ENCODE results near the gene DHRS4.
"Not testable (repeated sequence)": the region's sequence is repeated elsewhere in the genome, so short reads cannot be mapped to it uniquely, and the experiment has no call there.

Gene DHRS4

GRCh38 chr14:23953116-23953463, 480 bp upstream of the DHRS4 start:
- DNase-seq (ENCODE audit: low spot score in 2 of 2); H3K27me3 Mint-ChIP-seq; H3K9me3 Mint-ChIP-seq; ATAC-seq (ENCODE audit: low read depth); H3K36me3 Mint-ChIP-seq: not testable (repeated sequence)
- peak overlapping the region; percentile 100 for H3K4me3 Mint-ChIP-seq
- H3K4me1 Mint-ChIP-seq, result peaks cover 21% of the 10 kb centered on the region
- H3K27ac Mint-ChIP-seq, result peak overlapping the region; percentile 11

- not testable (repeated sequence) for DNase-seq (ENCODE audit: low spot score in 2 of 2); H3K27me3 Mint-ChIP-seq; H3K36me3 Mint-ChIP-seq; H3K9me3 Mint-ChIP-seq
- peak; percentile 5 for ATAC-seq (ENCODE audit: low read depth)
- Mint-ChIP-seq H3K4me3 (peak overlapping the region; percentile 100), H3K4me1 (peaks cover 21% of the 10 kb centered on the region), H3K27ac (peak overlapping the region; percentile 82)
Observed at GRCh38 chr14:23954279-23954614, 677 bp downstream of the DHRS4 start.

- H3K4me3 Mint-ChIP-seq; DNase-seq (ENCODE audit: low spot score in 2 of 2); H3K27ac Mint-ChIP-seq; H3K36me3 Mint-ChIP-seq; ATAC-seq (ENCODE audit: low read depth); H3K27me3 Mint-ChIP-seq; H3K9me3 Mint-ChIP-seq: not testable (repeated sequence)
- H3K4me1 Mint-ChIP-seq, result peaks cover 21% of the 10 kb centered on the region
Observed at GRCh38 chr14:23954965-23955364, 1.4 kb downstream of the DHRS4 start.

DNA sequence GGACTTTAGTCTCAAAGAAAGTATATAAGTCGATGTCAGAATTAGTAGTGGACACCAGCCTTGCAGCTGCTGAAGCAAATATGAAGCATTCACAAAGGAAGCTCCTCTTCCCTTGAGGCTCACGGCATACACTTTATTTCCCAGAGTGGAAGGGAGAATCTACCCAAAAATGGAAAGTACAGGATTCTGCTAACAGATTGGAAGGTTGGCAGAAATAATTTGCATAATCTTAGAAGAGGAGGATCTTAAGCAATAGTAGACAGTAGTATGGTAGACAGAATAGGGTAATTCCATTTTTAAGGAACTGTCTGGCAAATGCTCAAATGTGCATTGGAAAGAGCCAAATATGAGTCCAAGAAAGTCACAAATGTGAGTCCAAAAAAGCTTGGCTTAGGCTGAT, 2.2 kb downstream of the DHRS4 start:
- DNase-seq (ENCODE audit: low spot score in 2 of 2); H3K27me3 Mint-ChIP-seq; H3K4me3 Mint-ChIP-seq; ATAC-seq (ENCODE audit: low read depth); H3K27ac Mint-ChIP-seq; H3K9me3 Mint-ChIP-seq; H3K36me3 Mint-ChIP-seq: not testable (repeated sequence)
- peaks cover 21% of the 10 kb centered on the region for H3K4me1 Mint-ChIP-seq

- H3K27ac Mint-ChIP-seq; H3K9me3 Mint-ChIP-seq; H3K27me3 Mint-ChIP-seq; H3K4me3 Mint-ChIP-seq; H3K36me3 Mint-ChIP-seq; ATAC-seq (ENCODE audit: low read depth); DNase-seq (ENCODE audit: low spot score in 2 of 2); H3K4me1 Mint-ChIP-seq: not testable (repeated sequence)
Observed at GRCh38 chr14:23957913-23958569, 4.5 kb downstream of the DHRS4 start.

GRCh38 chr14:23960899-23961298, 7.3 kb downstream of the DHRS4 start:
- not testable (repeated sequence) for H3K36me3 Mint-ChIP-seq; H3K4me3 Mint-ChIP-seq; ATAC-seq (ENCODE audit: low read depth); DNase-seq (ENCODE audit: low spot score in 2 of 2); H3K27me3 Mint-ChIP-seq; H3K4me1 Mint-ChIP-seq; H3K27ac Mint-ChIP-seq; H3K9me3 Mint-ChIP-seq

- DNase-seq (ENCODE audit: low spot score in 2 of 2); H3K36me3 Mint-ChIP-seq; H3K4me1 Mint-ChIP-seq; H3K27me3 Mint-ChIP-seq; H3K4me3 Mint-ChIP-seq; ATAC-seq (ENCODE audit: low read depth); H3K9me3 Mint-ChIP-seq; H3K27ac Mint-ChIP-seq: not testable (repeated sequence)
Observed at GRCh38 chr14:23961704-23962103, 8.1 kb downstream of the DHRS4 start.

- H3K4me3 Mint-ChIP-seq; H3K36me3 Mint-ChIP-seq; H3K9me3 Mint-ChIP-seq; H3K27ac Mint-ChIP-seq; H3K4me1 Mint-ChIP-seq; ATAC-seq (ENCODE audit: low read depth); DNase-seq (ENCODE audit: low spot score in 2 of 2); H3K27me3 Mint-ChIP-seq: not testable (repeated sequence)
Observed at GRCh38 chr14:23969130-23969480, 15.5 kb downstream of the DHRS4 start.

DNA sequence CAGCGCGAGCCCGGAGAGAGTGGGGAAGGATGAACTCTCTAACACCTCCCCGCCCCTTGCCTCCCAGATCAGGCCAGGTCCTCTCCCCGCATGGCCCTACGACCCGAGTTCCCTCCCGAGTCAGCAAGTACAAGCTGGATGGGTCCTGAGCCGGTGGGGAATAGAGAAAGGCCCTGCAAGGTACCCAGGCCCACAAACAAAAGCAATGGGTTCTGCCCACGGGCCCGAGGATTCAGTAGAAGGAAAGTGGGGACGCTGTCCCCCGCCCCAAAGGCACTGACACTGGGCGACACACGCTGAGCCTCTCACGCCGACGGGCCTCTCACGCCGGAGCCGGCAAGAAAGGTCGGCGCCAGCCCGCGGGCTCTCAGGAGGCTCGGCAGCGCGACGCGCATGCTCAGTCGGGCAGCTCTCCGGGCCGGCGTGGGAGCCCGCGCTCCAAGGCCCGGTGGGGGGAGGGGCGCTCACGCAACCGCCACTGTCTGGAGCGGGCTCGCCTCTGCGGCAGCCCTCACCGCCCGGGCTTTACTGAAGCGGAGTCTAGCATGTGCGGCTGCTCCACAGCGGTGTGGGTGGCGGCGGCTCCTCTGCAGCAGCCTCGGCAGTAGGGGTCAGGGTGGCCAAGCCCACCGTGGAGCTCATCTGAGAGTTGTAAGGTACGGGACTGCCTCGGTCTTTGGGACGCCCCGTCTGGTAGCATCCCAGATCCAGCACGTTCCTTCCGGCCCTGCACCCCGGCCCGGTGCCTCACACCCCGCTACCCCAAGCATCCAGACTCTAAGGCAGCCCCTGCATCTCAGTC, 16.1 kb downstream of the DHRS4 start:
- ATAC-seq (ENCODE audit: low read depth) (peak; percentile 75), DNase-seq (ENCODE audit: low spot score in 2 of 2) (peak; percentile 23 to 42)
- not testable (repeated sequence) for H3K27ac Mint-ChIP-seq, H3K36me3 Mint-ChIP-seq, H3K9me3 Mint-ChIP-seq, H3K27me3 Mint-ChIP-seq
- Mint-ChIP-seq H3K4me1 (peaks cover 10% of the 10 kb centered on the region), H3K4me3 (peak overlapping the region; percentile 14)

- not testable (repeated sequence) for DNase-seq (ENCODE audit: low spot score in 2 of 2); H3K4me3 Mint-ChIP-seq; H3K36me3 Mint-ChIP-seq; H3K27me3 Mint-ChIP-seq; H3K27ac Mint-ChIP-seq; H3K9me3 Mint-ChIP-seq
- ATAC-seq (ENCODE audit: low read depth), result peak; percentile 25
- peaks cover 14% of the 10 kb centered on the region for H3K4me1 Mint-ChIP-seq
Observed at GRCh38 chr14:23970283-23970659, 16.7 kb downstream of the DHRS4 start.

DNA sequence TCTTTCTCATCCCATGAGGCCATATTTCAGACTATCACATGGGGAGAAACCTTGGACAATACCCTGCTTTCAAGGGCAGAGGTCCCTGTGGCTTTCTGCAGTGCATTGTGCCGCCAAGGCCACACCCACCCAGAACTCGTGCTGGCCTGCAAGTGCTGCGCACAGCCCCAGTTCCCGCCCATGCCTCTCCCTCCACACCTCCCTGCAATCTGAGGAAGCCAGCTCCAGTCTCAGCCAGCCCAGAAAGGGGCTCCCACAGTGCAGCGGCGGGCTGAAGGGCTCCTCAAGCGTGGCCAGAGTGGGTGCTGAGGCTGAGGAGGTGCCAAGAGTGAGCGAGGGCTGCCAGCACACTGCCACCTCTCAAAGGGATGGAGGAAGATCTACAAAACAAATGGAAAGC, 19.6 kb downstream of the DHRS4 start:
- not testable (repeated sequence) for H3K27me3 Mint-ChIP-seq; H3K4me3 Mint-ChIP-seq; H3K36me3 Mint-ChIP-seq; H3K9me3 Mint-ChIP-seq; ATAC-seq (ENCODE audit: low read depth); DNase-seq (ENCODE audit: low spot score in 2 of 2); H3K27ac Mint-ChIP-seq
- H3K4me1 Mint-ChIP-seq, result peaks cover 10% of the 10 kb centered on the region

DNA sequence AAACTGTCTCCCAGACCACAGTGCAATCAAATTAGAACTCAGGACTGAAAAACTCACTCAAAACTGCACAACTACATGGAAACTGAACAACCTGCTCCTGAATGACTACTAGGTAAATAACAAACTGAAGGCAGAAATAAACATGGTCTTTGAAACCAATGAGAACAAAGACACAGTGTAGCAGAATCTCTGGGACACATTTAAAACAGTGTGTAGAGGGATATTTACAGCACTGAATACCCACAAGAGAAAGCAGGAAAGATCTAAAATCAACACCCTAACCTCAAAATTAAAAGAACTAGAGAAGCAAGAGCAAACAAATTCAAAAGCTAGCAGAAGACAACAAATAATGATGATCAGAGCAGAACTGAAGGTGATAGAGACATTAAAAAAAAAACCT, 20.5 kb downstream of the DHRS4 start:
- DNase-seq (ENCODE audit: low spot score in 2 of 2); H3K27ac Mint-ChIP-seq; H3K27me3 Mint-ChIP-seq; H3K9me3 Mint-ChIP-seq; H3K4me3 Mint-ChIP-seq; H3K36me3 Mint-ChIP-seq; ATAC-seq (ENCODE audit: low read depth): not testable (repeated sequence)
- peaks cover 10% of the 10 kb centered on the region for H3K4me1 Mint-ChIP-seq

DNA sequence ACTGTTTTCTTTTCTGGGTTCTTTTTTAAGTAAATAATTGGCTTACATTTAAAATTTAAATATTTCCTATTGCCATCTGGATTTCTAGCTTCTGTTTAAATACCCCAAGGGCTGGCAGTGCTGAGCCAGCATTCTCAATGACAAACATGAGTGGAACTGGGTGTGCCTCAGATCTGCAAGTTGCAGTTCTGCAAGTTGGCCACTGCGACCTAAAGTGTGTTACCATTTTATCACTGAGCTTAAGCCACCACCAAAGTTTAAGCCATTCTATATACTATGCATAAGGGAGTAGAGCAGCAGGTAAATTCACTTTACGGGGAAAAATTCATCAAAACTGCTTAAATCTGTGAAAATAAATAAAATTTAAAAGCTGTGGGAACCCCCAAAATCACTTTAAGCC, 23.6 kb downstream of the DHRS4 start:
- peak; percentile 93 for ATAC-seq (ENCODE audit: low read depth)

DNA sequence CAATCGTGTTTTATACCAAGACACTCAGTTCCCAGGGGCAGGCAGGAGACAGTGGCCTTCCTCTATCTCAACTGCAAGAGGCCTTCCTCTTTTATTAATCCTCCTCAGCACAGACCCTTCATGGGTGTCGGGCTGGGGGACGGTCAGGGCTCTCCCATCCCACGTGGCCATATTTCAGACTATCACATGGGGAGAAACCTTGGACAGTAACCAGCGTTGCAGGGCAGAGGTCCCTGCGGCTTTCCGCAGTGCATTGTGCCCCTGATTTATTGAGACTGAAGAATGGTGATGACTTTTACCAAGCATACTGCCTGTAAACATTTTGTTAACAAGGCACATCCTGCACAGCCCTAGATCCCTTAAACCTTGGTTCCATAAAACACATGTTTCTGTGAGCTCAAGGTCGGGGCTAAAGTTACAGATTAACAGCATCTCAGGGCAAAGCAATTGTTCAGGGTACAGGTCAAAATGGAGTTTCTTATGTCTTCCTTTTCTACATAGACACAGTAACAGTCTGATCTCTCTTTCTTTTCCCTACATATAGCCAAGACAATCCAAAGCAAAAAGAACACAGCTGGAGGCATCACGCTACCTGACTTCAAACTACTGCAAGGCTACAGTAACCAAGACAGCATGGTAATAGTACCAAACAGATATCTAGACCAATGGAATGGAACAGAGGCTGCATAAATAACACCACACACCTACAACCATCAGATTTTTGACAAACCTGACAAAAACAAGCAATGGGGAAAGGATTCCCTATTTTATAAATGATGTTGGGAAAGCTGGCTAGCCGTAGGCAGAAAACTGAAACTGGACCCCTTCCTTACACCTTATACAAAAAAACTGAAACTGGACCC, 28.6 kb downstream of the DHRS4 start:
- H3K27ac Mint-ChIP-seq; H3K4me3 Mint-ChIP-seq; DNase-seq (ENCODE audit: low spot score in 2 of 2); H3K9me3 Mint-ChIP-seq; H3K27me3 Mint-ChIP-seq; H3K4me1 Mint-ChIP-seq; ATAC-seq (ENCODE audit: low read depth); H3K36me3 Mint-ChIP-seq: not testable (repeated sequence)

More for the DNA sequence above, 23.6 kb downstream of the DHRS4 start:
- H3K27ac Mint-ChIP-seq, H3K36me3 Mint-ChIP-seq, H3K27me3 Mint-ChIP-seq, H3K4me3 Mint-ChIP-seq, H3K9me3 Mint-ChIP-seq: not testable (repeated sequence)
- DNase-seq (ENCODE audit: low spot score in 2 of 2), result peak in 1 of 2 donors; percentile 14
- peaks cover 16% of the 10 kb centered on the region for H3K4me1 Mint-ChIP-seq
